GM12878 (cell line): ENCODE measurements around the gene SMG6. TPM values are rescaled to one million over a fixed set of nuclear protein-coding genes. Genes with fewer than 3 reads are reported as not detected.
A peak's percentile ranks its signal among the peaks of the same experiment; 100 is the strongest.

ENCODE experiments used
- ATAC-seq: fragments of 200-7000 bp; cut with Tn5 transposase; 3 replicates; pipeline ENCODE4 v1.9.1; 2020; ENCODE audit warnings: mild to moderate bottlenecking, moderate library complexity
- BruUV-seq: library from RNA; stranded (reverse); fragments of 400-500 nt; replicated peaks from 2 replicates; lab custom pipeline; 2021; lab: Mats Ljungman, UMichigan
- CTCF ChIA-PET: fragments of 300-600 bp; sonication (Branson Sonifier 250); formaldehyde crosslinking; extraction: SDS; loops from one replicate; lab custom pipeline; 2021; ENCODE audit warnings: inconsistent platforms; lab: Yijun Ruan, JAX
- POLR2A ChIA-PET: fragments of 350-600 bp; formaldehyde crosslinking; extraction: SDS; loops from one replicate; lab custom pipeline; 2021; ENCODE audit warnings: inconsistent platforms; lab: Charles Lee
- RAD21 ChIA-PET: fragments of 300-600 bp; sonication (Branson Sonifier 250); formaldehyde crosslinking; loops from one replicate; lab custom pipeline; 2023; ENCODE audit warnings: antibody characterized with exemption; ENCODE audit not compliant: unreplicated experiment; lab: Charles Lee
- SMC1A ChIA-PET: fragments of 300-600 bp; sonication (Branson Sonifier 250); formaldehyde crosslinking; loops from one replicate; lab custom pipeline; 2023; ENCODE audit not compliant: unreplicated experiment, uncharacterized antibody; lab: Charles Lee
- DNase-seq: peaks from one replicate; pipeline ENCODE4 v3.0.0-alpha.2; 2011; ENCODE audit warnings: low read depth, low spot score
- FAIRE-seq: peaks from 3 replicates; lab custom pipeline; 2011; peaks lifted over from hg19 to GRCh38; lab: Jason Lieb, UNC
- H2AFZ ChIP-seq: 2 replicates; pipeline ENCODE4 v1.6.0; 2011; ENCODE audit warnings: low read depth, low read length, control low read depth; ENCODE audit not compliant: control insufficient read depth
- H3K27ac ChIP-seq: 2 replicates; pipeline ENCODE4 v1.5.1; 2011; ENCODE audit warnings: control low read depth; ENCODE audit not compliant: control insufficient read depth, insufficient read depth
- H3K27me3 ChIP-seq, 2 experiments: replicated peaks in 1 of 2; 2 replicates each; pipeline versions ENCODE4 v1.6.0 to v1.6.1; 2011; ENCODE audit warnings: low read length in 1 of 2; ENCODE audit not compliant: control insufficient read depth in 2 of 2, insufficient read depth in 2 of 2
- H3K36me3 ChIP-seq, 2 experiments: 2 replicates each; pipeline ENCODE4 v1.5.1; 2011; ENCODE audit warnings: low read length in 1 of 2; ENCODE audit not compliant: control insufficient read depth in 2 of 2, insufficient read depth in 2 of 2
- H3K4me1 ChIP-seq: 2 replicates; pipeline ENCODE4 v1.6.1; 2011; ENCODE audit warnings: mild to moderate bottlenecking, low read length, moderate library complexity, mixed read lengths; ENCODE audit not compliant: control insufficient read depth, insufficient read depth
- H3K4me2 ChIP-seq: 2 replicates; pipeline ENCODE4 v1.6.0; 2011; ENCODE audit warnings: control low read depth; ENCODE audit not compliant: control insufficient read depth, insufficient read depth
- H3K4me3 ChIP-seq: fragments of 200-600 bp; sonication (generic); 2 replicates; pipeline ENCODE4 v1.5.1; 2016
- H3K79me2 ChIP-seq: 2 replicates; pipeline ENCODE4 v1.6.0; 2011; ENCODE audit warnings: low read length; ENCODE audit not compliant: control insufficient read depth, insufficient read depth
- H3K9ac ChIP-seq: 2 replicates; pipeline ENCODE4 v1.8.0; 2011; ENCODE audit warnings: low read length, control low read depth, mixed read lengths; ENCODE audit not compliant: control insufficient read depth, insufficient read depth
- H3K9me3 ChIP-seq: replicated peaks from 3 replicates; pipeline ENCODE4 v1.5.1; 2011; ENCODE audit warnings: mild to moderate bottlenecking, low read length; ENCODE audit not compliant: control insufficient read depth, insufficient read depth
- H4K20me1 ChIP-seq: 2 replicates; pipeline ENCODE4 v1.6.0; 2011; ENCODE audit not compliant: control insufficient read depth, insufficient read depth
- CEBPB ChIP-seq, 2 experiments: fragments of 150-350 bp in 1 of 2; IDR thresholded peaks; 2 replicates each; pipeline ENCODE4 v1.6.1; 2012 to 2014; ENCODE audit warnings: low read depth in 2 of 2, low read length in 2 of 2, borderline replicate concordance in 1 of 2, inconsistent platforms in 1 of 2
- FOS ChIP-seq: IDR thresholded peaks from 3 replicates; pipeline ENCODE4 v1.6.1; 2011; ENCODE audit warnings: borderline replicate concordance; ENCODE audit not compliant: insufficient read length; ENCODE audit errors: extremely low read depth
- FOXM1 ChIP-seq: IDR thresholded peaks from 2 replicates; pipeline ENCODE4 v1.6.1; 2012; ENCODE audit warnings: low read depth, mild to moderate bottlenecking, inconsistent platforms, low read length, moderate library complexity
- KLF5 ChIP-seq: fragments of 450-650 bp; IDR thresholded peaks from 2 replicates; pipeline ENCODE4 v1.6.1; 2014; ENCODE audit warnings: mild to moderate bottlenecking; ENCODE audit not compliant: partially characterized antibody
- MEF2B ChIP-seq: fragments of 450-650 bp; IDR thresholded peaks from 2 replicates; pipeline ENCODE4 v1.6.1; 2018; ENCODE audit warnings: mild to moderate bottlenecking, moderate library complexity; ENCODE audit not compliant: partially characterized antibody, poor library complexity, severe bottlenecking
- MXI1 ChIP-seq: fragments of 150-350 bp; IDR thresholded peaks from 2 replicates; pipeline ENCODE4 v1.6.1; 2011; ENCODE audit warnings: low read depth, mild to moderate bottlenecking, inconsistent platforms, low read length, improper control_type of control experiment
- NBN ChIP-seq: fragments of 450-650 bp; IDR thresholded peaks from 2 replicates; pipeline ENCODE4 v1.6.1; 2016
- NFYA ChIP-seq: IDR thresholded peaks from 2 replicates; pipeline ENCODE4 v1.6.1; 2011; ENCODE audit warnings: low read depth, mild to moderate bottlenecking, low read length, improper control_type of control experiment, borderline replicate concordance
- NR2F1 ChIP-seq: fragments of 450-650 bp; conservative IDR thresholded peaks from 2 replicates; pipeline ENCODE4 v1.6.1; 2017; ENCODE audit warnings: mild to moderate bottlenecking
- RAD51 ChIP-seq: fragments of 450-650 bp; IDR thresholded peaks from 2 replicates; pipeline ENCODE4 v1.6.1; 2016; ENCODE audit warnings: moderate library complexity, mild to moderate bottlenecking, inconsistent platforms
- WGBS: methylation state at CpG from one replicate; pipeline ENCODE4 v1.1.6; 2016; ENCODE audit warnings: low lambda C conversion rate; ENCODE audit not compliant: insufficient replicate concordance, insufficient coverage; ENCODE audit errors: missing lambda C conversion rate; 5-methylcytosine and 5-hydroxymethylcytosine counted together
- in situ Hi-C: fragments of 300-500 bp; cut with MboI; formaldehyde crosslinking; loops from 9 replicates; pipeline ENCODE4 v1.14.3; 2018; ENCODE audit warnings: mixed read lengths
- intact Hi-C: fragments of 100-400 bp; cut with micrococcal nuclease; formaldehyde crosslinking; loops from one replicate; pipeline ENCODE4 v1.14.2; 2022; ENCODE audit not compliant: unreplicated experiment
- polyA plus RNA-seq, 11 experiments: library from polyadenylated mRNA; depleted of rRNA in 4 of 11; unstranded in 6 of 11; stranded (reverse) in 5 of 11; fragments of >200 nt; fragmentation: Nextera tagmentation in 4 of 11; fragmentation: Illumina TruSeq in 1 of 11; extraction: Ambion mirVana in 4 of 11; extraction: Trizol in 1 of 11; gene quantifications; 1 replicate in 1 of 11; 2 replicates in 10 of 11; pipeline versions ENCODE4 v1.2.1 to v1.2.3, GENCODE V29; 2011 to 2016; ENCODE audit warnings: inconsistent platforms in 2 of 11, missing spikeins in 2 of 11, low read depth in 1 of 11
- total RNA-seq, 4 experiments: library from RNA; depleted of rRNA in 3 of 4; stranded (reverse); fragments of >200 nt in 3 of 4; fragmentation: Illumina TruSeq in 1 of 4; extraction: Trizol in 1 of 4; gene quantifications; 2 replicates each; pipeline versions ENCODE4 v1.2.1 to v1.2.3, GENCODE V29; 2013 to 2021
- TF ChIP-seq, protein P1 (sequence below): fragments of 450-650 bp; IDR thresholded peaks from 2 replicates; pipeline ENCODE4 v1.6.1; 2016; ENCODE audit warnings: mild to moderate bottlenecking, moderate library complexity, borderline replicate concordance

The SMG6 gene
- total and polyA plus RNA-seq, 10 of the 15 experiments (the other 5 are each of a cell fraction or from before 2014, with no cell fraction given): 0.58 to 28.7 (median 15.7) TPM

DNA sequence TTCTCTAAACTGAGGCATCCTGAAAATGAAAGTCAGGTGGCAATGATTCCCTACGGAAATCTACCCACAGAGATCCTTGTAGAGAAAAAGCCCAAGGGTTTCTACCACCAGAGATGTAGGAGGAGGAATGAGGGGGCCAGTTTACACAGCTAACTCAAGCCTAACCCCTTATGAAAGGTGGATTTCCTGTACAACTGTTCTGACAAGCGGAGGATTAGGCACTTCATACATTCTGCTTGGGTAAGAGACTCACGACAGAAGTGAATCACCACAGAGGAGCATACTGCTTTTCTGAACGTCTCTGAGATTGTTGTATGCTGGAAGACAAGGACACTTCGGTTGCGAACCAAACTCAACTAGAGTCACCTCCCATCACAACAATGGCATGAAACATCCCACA lies 72.7 kb downstream of the SMG6 start:
- Histone ChIP-seq H3K27me3 (no peaks in the 10 kb centered on the region), H3K4me1 (peaks cover 17% of the 10 kb centered on the region), H3K4me3 (no peak overlapping the region), H3K4me2 (no peak overlapping the region), H4K20me1 (no peaks in the 10 kb centered on the region), H3K36me3 (peaks cover 11 to 25% of the 10 kb centered on the region in 2 experiments), H3K9ac (no peak overlapping the region), H3K9me3 (no peaks in the 10 kb centered on the region), H3K79me2 (peaks cover 4% of the 10 kb centered on the region), H3K27ac (peak overlapping the region; percentile 5), H2AFZ (no peak overlapping the region)
- ChIA-PET POLR2A (interaction anchor here (1.0 to 1.7 kb wide), 6 partner anchors 11 to 136 kb away, joined by 3 to 5 read pairs (median 4); no protein-coding TSS in a partner anchor), SMC1A (interaction anchor here (1.0 to 3.5 kb wide), 13 partner anchors 8 to 175 kb away, joined by 3 to 16 read pairs (median 5); no protein-coding TSS in a partner anchor), RAD21 (interaction anchor here (0.6 to 4.2 kb wide), 9 partner anchors 8 to 177 kb away, joined by 3 to 18 read pairs (median 5); partner anchors contain the start of gene HIC1), CTCF (interaction anchor here (0.6 to 6.1 kb wide), 13 partner anchors 9 to 174 kb away, joined by 3 to 37 read pairs (median 6); partner anchors contain the start of gene HIC1)
- WGBS: 49% methylated on average over 6 of the region's 6 CpGs
- no peak for DNase-seq
- TF ChIP-seq CEBPB (IDR thresholded peaks at IDR 0.05; ENCODE audit: borderline replicate concordance in 1 of 2, low read depth in 2 of 2, low read length in 2 of 2): no peak
- intact Hi-C loops: no loop called here
- no TSS peak for BruUV-seq
- peak; percentile 7 for FAIRE-seq
- peak; percentile 26; the same call in 1 of the 3 replicates for ATAC-seq
- in situ Hi-C loops: no loop called here

DNA sequence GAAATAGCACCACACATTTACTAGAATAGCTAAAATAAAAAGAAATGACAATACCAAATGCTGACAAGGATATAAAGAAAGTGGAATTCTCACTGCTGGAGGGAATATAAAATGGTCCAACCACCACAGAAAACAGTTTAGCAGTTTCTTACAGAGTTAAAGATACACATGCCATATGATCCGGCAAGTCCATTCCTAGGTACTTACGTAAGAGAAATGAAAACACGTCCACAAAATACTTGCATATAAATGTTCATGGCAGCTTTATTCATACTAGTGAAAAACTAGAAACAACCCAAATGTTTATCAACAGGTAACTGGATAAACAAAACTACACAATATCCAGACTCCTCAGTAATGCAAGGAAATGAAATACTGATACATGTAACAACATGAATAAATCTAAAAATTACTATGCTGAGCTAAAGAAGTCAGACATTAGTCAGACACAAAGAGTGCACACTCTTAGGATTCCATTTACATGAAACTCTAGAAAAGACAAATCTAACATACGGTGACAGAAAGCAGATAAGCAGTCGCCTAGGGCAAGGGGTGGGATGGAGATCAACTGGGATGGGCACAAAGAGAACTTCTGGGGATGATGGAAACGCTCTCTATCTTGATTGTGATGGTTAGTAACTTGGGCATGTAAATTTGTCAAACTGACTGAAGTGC lies 76.4 kb downstream of the SMG6 start:
- in situ Hi-C loops: no loop called here
- no peak for TF ChIP-seq RAD51
- no peak for TF ChIP-seq MXI1
- TF ChIP-seq NR2F1: no peak
- no peak for TF ChIP-seq FOS
- TF ChIP-seq FOXM1: no peak
- TF ChIP-seq MEF2B: no peak
- TF ChIP-seq NBN: no peak
- no peak for TF ChIP-seq KLF5
- TF ChIP-seq, protein P1, sequence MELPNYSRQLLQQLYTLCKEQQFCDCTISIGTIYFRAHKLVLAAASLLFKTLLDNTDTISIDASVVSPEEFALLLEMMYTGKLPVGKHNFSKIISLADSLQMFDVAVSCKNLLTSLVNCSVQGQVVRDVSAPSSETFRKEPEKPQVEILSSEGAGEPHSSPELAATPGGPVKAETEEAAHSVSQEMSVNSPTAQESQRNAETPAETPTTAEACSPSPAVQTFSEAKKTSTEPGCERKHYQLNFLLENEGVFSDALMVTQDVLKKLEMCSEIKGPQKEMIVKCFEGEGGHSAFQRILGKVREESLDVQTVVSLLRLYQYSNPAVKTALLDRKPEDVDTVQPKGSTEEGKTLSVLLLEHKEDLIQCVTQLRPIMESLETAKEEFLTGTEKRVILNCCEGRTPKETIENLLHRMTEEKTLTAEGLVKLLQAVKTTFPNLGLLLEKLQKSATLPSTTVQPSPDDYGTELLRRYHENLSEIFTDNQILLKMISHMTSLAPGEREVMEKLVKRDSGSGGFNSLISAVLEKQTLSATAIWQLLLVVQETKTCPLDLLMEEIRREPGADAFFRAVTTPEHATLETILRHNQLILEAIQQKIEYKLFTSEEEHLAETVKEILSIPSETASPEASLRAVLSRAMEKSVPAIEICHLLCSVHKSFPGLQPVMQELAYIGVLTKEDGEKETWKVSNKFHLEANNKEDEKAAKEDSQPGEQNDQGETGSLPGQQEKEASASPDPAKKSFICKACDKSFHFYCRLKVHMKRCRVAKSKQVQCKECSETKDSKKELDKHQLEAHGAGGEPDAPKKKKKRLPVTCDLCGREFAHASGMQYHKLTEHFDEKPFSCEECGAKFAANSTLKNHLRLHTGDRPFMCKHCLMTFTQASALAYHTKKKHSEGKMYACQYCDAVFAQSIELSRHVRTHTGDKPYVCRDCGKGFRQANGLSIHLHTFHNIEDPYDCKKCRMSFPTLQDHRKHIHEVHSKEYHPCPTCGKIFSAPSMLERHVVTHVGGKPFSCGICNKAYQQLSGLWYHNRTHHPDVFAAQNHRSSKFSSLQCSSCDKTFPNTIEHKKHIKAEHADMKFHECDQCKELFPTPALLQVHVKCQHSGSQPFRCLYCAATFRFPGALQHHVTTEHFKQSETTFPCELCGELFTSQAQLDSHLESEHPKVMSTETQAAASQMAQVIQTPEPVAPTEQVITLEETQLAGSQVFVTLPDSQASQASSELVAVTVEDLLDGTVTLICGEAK: no peak
- TF ChIP-seq NFYA: no peak

More for the DNA sequence above, 76.4 kb downstream of the SMG6 start:
- Histone ChIP-seq H3K27ac (no peak overlapping the region), H3K4me2 (no peak overlapping the region), H3K9me3 (no peaks in the 10 kb centered on the region), H3K9ac (no peak overlapping the region), H3K36me3 (peaks cover 4 to 11% of the 10 kb centered on the region in 2 experiments), H3K27me3 (no peaks in the 10 kb centered on the region), H3K4me3 (no peak overlapping the region), H3K79me2 (peaks cover 6% of the 10 kb centered on the region; the same call in 1 of the 2 replicates), H3K4me1 (peaks cover 22% of the 10 kb centered on the region), H4K20me1 (no peaks in the 10 kb centered on the region), H2AFZ (no peak overlapping the region)
- ChIA-PET RAD21 (interaction anchor here (1.0 to 1.6 kb wide), 3 partner anchors 11 to 137 kb away, joined by 4 to 5 read pairs (median 4); no protein-coding TSS in a partner anchor), CTCF (interaction anchor here (1.1 to 1.4 kb wide), 5 partner anchors 11 to 172 kb away, joined by 3 to 4 read pairs (median 3); partner anchors contain the start of gene HIC1), POLR2A (interaction anchor here (0.6 to 1.2 kb wide), 3 partner anchors 10 to 59 kb away, joined by 3 to 7 read pairs (median 4); no protein-coding TSS in a partner anchor), SMC1A (interaction anchor here (1.0 to 6.2 kb wide), 3 partner anchors 10 to 39 kb away, joined by 3 to 70 read pairs (median 5); no protein-coding TSS in a partner anchor)
- 96% methylated on average over 6 of the region's 6 CpGs for WGBS
- no TSS peak for BruUV-seq
- intact Hi-C loops: no loop called here
- DNase-seq: no peak
- no peak for FAIRE-seq
- ATAC-seq: no peak
